ENCODE measurements around the gene LTBP2.

GRCh38 chr14:74476607-74477006 lies 135.4 kb downstream of the LTBP2 start:
- TF ChIP-seq CTCF (IDR thresholded peaks at IDR 0.05): no peak
- no peak for TF ChIP-seq POLR2A (IDR thresholded peaks at IDR 0.05)

All from testis (tissue), 2 donors.